Neuronal stem cell (in vitro differentiated cells): ENCODE results near the gene ENG.
A peak's percentile ranks its signal among the peaks of the same experiment; 100 is the strongest.

ENCODE experiments used
- DNase-seq: peaks from one replicate; pipeline ENCODE4 v3.0.0-alpha.2; 2013; ENCODE audit warnings: low spot score
- H2AFZ ChIP-seq: one replicate; pipeline ENCODE4 v1.6.1; 2013; ENCODE audit warnings: mild to moderate bottlenecking, low read length, inconsistent platforms
- H2AK5ac ChIP-seq: 2 replicates; pipeline ENCODE4 v1.6.1; 2013; ENCODE audit warnings: low read depth, mild to moderate bottlenecking, inconsistent platforms, low read length, moderate library complexity, mixed read lengths
- H2BK120ac ChIP-seq: 2 replicates; pipeline ENCODE4 v1.6.1; 2013; ENCODE audit warnings: low read depth, mild to moderate bottlenecking, inconsistent platforms, low read length, moderate library complexity, mixed read lengths
- H2BK12ac ChIP-seq: one replicate; pipeline ENCODE4 v1.6.1; 2013; ENCODE audit warnings: low read length, inconsistent platforms
- H2BK15ac ChIP-seq: 2 replicates; pipeline ENCODE4 v1.6.1; 2013; ENCODE audit warnings: mild to moderate bottlenecking, low read length, inconsistent platforms, mixed read lengths
- H2BK5ac ChIP-seq: one replicate; pipeline ENCODE4 v1.6.1; 2013; ENCODE audit warnings: inconsistent platforms, mild to moderate bottlenecking, low read length, moderate library complexity
- H3K14ac ChIP-seq: one replicate; pipeline ENCODE4 v1.6.1; 2013; ENCODE audit warnings: low read length, inconsistent platforms
- H3K18ac ChIP-seq: 2 replicates; pipeline ENCODE4 v1.6.1; 2013; ENCODE audit warnings: low read length, inconsistent platforms
- H3K23ac ChIP-seq: 2 replicates; pipeline ENCODE4 v1.6.1; 2013; ENCODE audit warnings: low read depth, mild to moderate bottlenecking, mixed read lengths, low read length, inconsistent platforms; ENCODE audit not compliant: poor library complexity
- H3K27ac ChIP-seq: replicated peaks from 3 replicates; pipeline ENCODE4 v1.5.1; 2013; ENCODE audit warnings: low read length, inconsistent platforms
- H3K27me3 ChIP-seq, 3 experiments: 2 replicates each; pipeline ENCODE4 v1.6.1; 2013; ENCODE audit warnings: low read length in 3 of 3, mild to moderate bottlenecking in 2 of 3, inconsistent platforms in 1 of 3, low read depth in 1 of 3, mixed read lengths in 1 of 3, moderate library complexity in 1 of 3; ENCODE audit not compliant: control insufficient read depth in 3 of 3, insufficient read depth in 3 of 3
- H3K36me3 ChIP-seq, 2 donors: replicated peaks in 1 of 2; 2 replicates each; pipeline ENCODE4 v1.6.1; 2013; ENCODE audit warnings: low read length in 2 of 2; ENCODE audit not compliant: control insufficient read depth in 2 of 2, insufficient read depth in 2 of 2
- H3K4ac ChIP-seq: 2 replicates; pipeline ENCODE4 v1.6.1; 2013; ENCODE audit warnings: inconsistent platforms, mild to moderate bottlenecking, low read length, moderate library complexity
- H3K4me1 ChIP-seq, 2 donors: 1 replicate in 1 of 2; 2 replicates in 1 of 2; pipeline ENCODE4 v1.6.1; 2013; ENCODE audit warnings: low read length in 2 of 2, low read depth in 1 of 2; ENCODE audit not compliant: control insufficient read depth in 2 of 2, insufficient read depth in 1 of 2
- H3K4me2 ChIP-seq: one replicate; pipeline ENCODE4 v1.6.1; 2013; ENCODE audit warnings: mild to moderate bottlenecking, low read length, inconsistent platforms; ENCODE audit not compliant: insufficient read depth, poor library complexity, severe bottlenecking
- H3K4me3 ChIP-seq, 2 donors: 2 replicates each; pipeline ENCODE4 v1.5.1; 2013; ENCODE audit warnings: low read length in 2 of 2, mild to moderate bottlenecking in 2 of 2, inconsistent platforms in 1 of 2, moderate library complexity in 1 of 2
- H3K79me1 ChIP-seq: one replicate; pipeline ENCODE4 v1.6.1; 2013; ENCODE audit warnings: low read depth, mild to moderate bottlenecking, inconsistent platforms, low read length, moderate library complexity
- H3K9ac ChIP-seq: one replicate; pipeline ENCODE4 v1.6.1; 2013; ENCODE audit warnings: mild to moderate bottlenecking, low read depth, low read length, inconsistent platforms; ENCODE audit not compliant: poor library complexity
- H3K9me3 ChIP-seq, 2 donors: replicated peaks in 1 of 2; 2 replicates each; pipeline versions ENCODE3 to v1.6.1; 2013; ENCODE audit warnings: low read length in 2 of 2, mild to moderate bottlenecking in 2 of 2, inconsistent platforms in 1 of 2, low read depth in 1 of 2, mixed read lengths in 1 of 2, moderate library complexity in 1 of 2; ENCODE audit not compliant: control insufficient read depth in 2 of 2, insufficient read depth in 1 of 2
- H4K8ac ChIP-seq: one replicate; pipeline ENCODE4 v1.6.1; 2013; ENCODE audit warnings: low read depth, mild to moderate bottlenecking, inconsistent platforms, low read length, moderate library complexity
- H4K91ac ChIP-seq: one replicate; pipeline ENCODE4 v1.6.1; 2013; ENCODE audit warnings: low read length, low read depth, mild to moderate bottlenecking, inconsistent platforms; ENCODE audit not compliant: poor library complexity
- WGBS, 2 donors: extraction: QIAGEN DNeasy Blood & Tissue Kit; methylation state at CpG; one replicate each; pipeline ENCODE4 v1.1.7; 2013; ENCODE audit warnings: missing lambda C conversion rate in 2 of 2, mixed read lengths in 1 of 2; ENCODE audit not compliant: insufficient read length in 2 of 2, insufficient replicate concordance in 1 of 2; ENCODE audit errors: extremely low coverage in 2 of 2; 5-methylcytosine and 5-hydroxymethylcytosine counted together

ENG gene

DNA sequence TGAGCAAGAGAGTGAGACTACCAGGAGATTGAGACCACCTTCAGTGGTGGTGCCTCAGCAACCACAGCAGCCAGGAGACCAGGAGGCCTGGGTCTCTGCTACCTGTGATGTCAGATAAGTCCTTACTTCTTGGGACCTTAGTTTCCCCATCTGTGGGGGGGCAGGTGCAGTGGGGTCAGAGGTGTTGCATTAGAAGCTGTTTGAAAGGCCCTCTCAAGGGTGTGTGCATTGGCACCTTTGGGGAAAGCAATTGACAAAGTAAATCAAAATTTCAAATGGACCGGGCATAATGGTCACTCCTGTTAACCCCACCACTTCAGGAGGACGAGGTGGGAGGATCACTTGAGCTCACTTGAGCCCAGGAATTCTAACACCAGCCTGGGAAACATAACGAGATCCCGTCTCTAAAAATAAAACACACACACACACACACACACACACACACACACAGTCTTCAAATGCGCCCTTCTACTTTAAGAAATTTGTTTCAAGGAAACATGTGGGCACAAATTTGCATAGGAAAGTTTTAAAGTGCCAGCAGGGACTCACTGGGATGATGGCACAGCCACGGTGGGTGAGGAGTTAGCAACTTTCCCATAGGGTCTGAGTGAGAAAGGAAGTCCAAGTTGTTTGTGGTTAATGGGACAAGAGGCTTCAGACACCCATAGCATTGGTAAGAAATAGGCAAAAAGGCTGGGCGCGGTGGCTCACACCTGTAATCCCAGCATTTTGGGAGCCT, 24.4 kb upstream of the ENG start:
- Histone ChIP-seq H2AFZ (no peak overlapping the region), H3K4ac (no peak overlapping the region), H3K18ac (no peak overlapping the region), H3K36me3 (no peaks in the 10 kb centered on the region), H3K79me1 (peaks cover 5% of the 10 kb centered on the region), H3K9me3 (no peaks in the 10 kb centered on the region), H3K14ac (no peak overlapping the region), H2BK120ac (no peak overlapping the region), H2BK12ac (no peak overlapping the region), H2BK15ac (no peak overlapping the region), H3K27ac (no peak overlapping the region), H2BK5ac (no peak overlapping the region), H4K91ac (no peak overlapping the region), H2AK5ac (no peak overlapping the region), H3K23ac (no peak overlapping the region), H4K8ac (no peak overlapping the region), H3K4me2 (no peak overlapping the region), H3K27me3 (no peaks in the 10 kb centered on the region), H3K4me3 (no peak overlapping the region), H3K9ac (no peak overlapping the region), H3K4me1 (peaks cover 12 to 35% of the 10 kb centered on the region in 2 donors)
- no peak for DNase-seq
- WGBS, 2 donors: no CpG with 5 or more reads among the region's 8 CpGs

GRCh38 chr9:127878001-127878651, 23.7 kb upstream of the ENG start:
- Histone ChIP-seq H2BK15ac (no peak overlapping the region), H4K8ac (no peak overlapping the region), H3K9ac (peak overlapping the region; percentile 83), H3K27me3 (no peaks in the 10 kb centered on the region), H3K36me3 (no peaks in the 10 kb centered on the region), H3K18ac (peak overlapping the region; percentile 68), H3K4ac (no peak overlapping the region), H3K9me3 (no peaks in the 10 kb centered on the region), H3K4me2 (peak overlapping the region; percentile 76), H2BK12ac (no peak overlapping the region), H3K4me1 (peaks cover 15 to 41% of the 10 kb centered on the region in 2 donors), H3K4me3 (peak overlapping the region; percentile 50 to 76), H4K91ac (no peak overlapping the region), H2BK120ac (peak overlapping the region; percentile 29), H3K23ac (no peak overlapping the region), H2BK5ac (no peak overlapping the region), H3K79me1 (peaks cover 5% of the 10 kb centered on the region), H3K27ac (no peak overlapping the region), H2AFZ (peak overlapping the region; percentile 96), H2AK5ac (no peak overlapping the region), H3K14ac (no peak overlapping the region)
- peak; percentile 46 for DNase-seq
- no CpG with 5 or more reads among the region's 18 CpGs for WGBS, 2 donors

- Histone ChIP-seq H3K4me1 (peaks cover 15 to 47% of the 10 kb centered on the region in 2 donors), H3K14ac (peak within 1 kb of the TSS; percentile 64), H3K9ac (peak within 1 kb of the TSS; percentile 83), H4K8ac (no peak within 1 kb of the TSS), H3K4me3 (peak within 1 kb of the TSS; percentile 50 to 79), H2BK15ac (peak within 1 kb of the TSS; percentile 19), H3K4ac (no peak within 1 kb of the TSS), H2BK12ac (peak within 1 kb of the TSS; percentile 23), H2AFZ (peak within 1 kb of the TSS; percentile 96), H3K18ac (peak within 1 kb of the TSS; percentile 95), H3K27ac (no peak within 1 kb of the TSS), H3K36me3 (no peaks in the 10 kb centered on the region), H3K9me3 (no peaks in the 10 kb centered on the region), H2AK5ac (peak within 1 kb of the TSS; percentile 96), H2BK5ac (peak within 1 kb of the TSS; percentile 26), H2BK120ac (peak within 1 kb of the TSS; percentile 29), H3K23ac (peak within 1 kb of the TSS; percentile 75), H3K79me1 (peaks cover 5% of the 10 kb centered on the region), H3K4me2 (peak within 1 kb of the TSS; percentile 76), H4K91ac (peak within 1 kb of the TSS; percentile 68), H3K27me3 (no peaks in the 10 kb centered on the region)
- no CpG with 5 or more reads among the region's 44 CpGs for WGBS, 2 donors
- DNase-seq: peak; percentile 41
Measured at GRCh38 chr9:127877566-127877998, 23.1 kb upstream of the ENG start, which contains the start of gene AK1. TSS of gene AK1 (minus strand) at chr9:127877675. CDS start at chr9:127874617, 3,058 bp downstream.
